IPS-NIHi11 (cell line): ENCODE results near the gene ZMYND12.
"Not testable (repeated sequence)": the region's sequence is repeated elsewhere in the genome, so short reads cannot be mapped to it uniquely, and the experiment has no call there.

Source experiments
- DNase-seq: peaks from one replicate; pipeline ENCODE4 v3.0.0; 2012; ENCODE audit warnings: mixed read lengths, low spot score

The ZMYND12 gene

GRCh38 chr1:42456010-42456753 is at the start of gene ZMYND12, which contains the start of gene PPCS:
Gene ZMYND12 (minus strand): TSS chr1:42456022. CDS start chr1:42455997, 25 bp downstream.
Gene PPCS (plus strand): TSS chr1:42456543. CDS start chr1:42456566, 23 bp downstream.
- DNase-seq = peak; percentile 90

GRCh38 chr1:42504535-42505128 is 48.8 kb upstream of the ZMYND12 start:
- DNase-seq = no peak

DNA sequence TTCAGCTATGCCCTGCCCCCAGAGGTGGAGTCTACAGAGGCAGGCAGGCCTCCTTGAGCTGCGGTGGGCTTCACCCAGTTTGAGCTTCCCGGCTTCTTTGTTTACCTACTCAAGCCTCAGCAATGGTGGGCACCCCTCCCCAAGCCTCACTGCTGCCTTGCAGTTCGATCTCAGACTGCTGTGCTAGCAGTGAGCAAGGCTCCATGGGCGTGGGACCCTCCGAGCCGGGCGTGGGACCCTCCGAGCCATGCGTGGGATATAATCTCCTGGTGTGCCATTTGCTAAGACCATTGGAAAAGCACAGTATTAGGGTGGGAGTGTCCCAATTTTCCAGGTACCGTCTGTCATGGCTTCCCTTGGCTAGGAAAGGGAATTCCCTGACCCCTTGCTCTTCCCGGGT is 46.2 kb upstream of the ZMYND12 start:
- DNase-seq = not testable (repeated sequence)

GRCh38 chr1:42490237-42490636 is 34.4 kb upstream of the ZMYND12 start:
- DNase-seq = no peak

DNA sequence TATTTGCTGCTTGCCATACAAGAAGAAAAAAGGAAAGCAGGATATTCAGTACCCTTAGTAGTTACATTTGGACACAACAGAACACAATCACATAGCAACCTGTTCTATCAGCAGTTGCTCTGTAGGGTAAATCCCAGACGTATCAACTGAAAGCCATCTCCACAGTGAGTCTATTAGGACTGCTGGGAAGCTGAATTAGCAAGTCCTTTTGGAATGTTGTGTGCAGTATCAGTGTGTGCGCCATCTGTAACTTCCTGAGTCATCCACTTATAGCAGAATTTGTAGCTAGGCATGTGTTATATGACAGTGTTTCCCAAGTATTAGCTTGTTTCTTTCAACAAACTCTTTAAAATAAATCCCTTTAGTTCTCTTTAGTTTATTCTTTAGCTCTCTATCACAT is 28.6 kb upstream of the ZMYND12 start:
- no peak for DNase-seq

- no peak for DNase-seq
Measured at GRCh38 chr1:42482635-42483153, 26.9 kb upstream of the ZMYND12 start.

DNA sequence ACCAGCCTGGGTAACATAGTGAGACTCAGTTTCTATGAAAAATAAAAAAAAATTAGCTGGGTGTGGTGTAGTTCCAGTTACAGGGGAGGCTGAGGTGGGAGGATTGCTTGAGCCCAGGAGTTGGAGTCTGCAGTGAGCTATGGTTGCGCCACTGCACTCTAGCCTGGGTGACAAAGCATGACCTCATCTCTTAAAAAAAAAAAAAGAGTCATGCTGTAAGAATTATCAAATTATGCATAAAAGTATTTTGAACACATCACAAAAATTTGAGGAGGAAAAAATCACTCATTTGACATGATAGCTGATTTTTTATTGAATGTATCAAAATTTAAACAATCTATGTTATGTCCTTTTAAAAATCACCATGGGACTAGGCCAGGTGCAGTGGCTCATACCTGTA is 25.1 kb upstream of the ZMYND12 start:
- DNase-seq = no peak

DNA sequence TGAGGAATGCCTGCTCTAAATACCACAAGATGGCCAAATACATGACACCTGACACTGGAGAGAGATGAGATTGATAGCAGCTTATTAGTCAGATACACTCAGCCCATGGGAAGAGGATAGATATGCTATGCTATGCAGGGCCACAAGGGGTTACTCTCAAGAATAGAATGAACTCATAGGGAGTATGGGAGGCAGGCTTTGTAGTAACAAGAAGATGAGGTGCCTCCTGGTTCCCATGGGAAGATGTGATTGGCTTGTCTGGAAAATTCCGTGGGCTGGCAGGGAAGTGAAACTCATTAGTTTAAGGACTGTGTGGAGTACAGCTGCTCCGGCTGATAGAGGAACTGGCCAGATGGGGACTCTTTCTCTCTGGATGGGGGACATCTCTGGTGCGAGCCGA is 23.8 kb upstream of the ZMYND12 start:
- peak; percentile 47 for DNase-seq

- DNase-seq = no peak
Measured at GRCh38 chr1:42477775-42478174, 22.0 kb upstream of the ZMYND12 start.

DNA sequence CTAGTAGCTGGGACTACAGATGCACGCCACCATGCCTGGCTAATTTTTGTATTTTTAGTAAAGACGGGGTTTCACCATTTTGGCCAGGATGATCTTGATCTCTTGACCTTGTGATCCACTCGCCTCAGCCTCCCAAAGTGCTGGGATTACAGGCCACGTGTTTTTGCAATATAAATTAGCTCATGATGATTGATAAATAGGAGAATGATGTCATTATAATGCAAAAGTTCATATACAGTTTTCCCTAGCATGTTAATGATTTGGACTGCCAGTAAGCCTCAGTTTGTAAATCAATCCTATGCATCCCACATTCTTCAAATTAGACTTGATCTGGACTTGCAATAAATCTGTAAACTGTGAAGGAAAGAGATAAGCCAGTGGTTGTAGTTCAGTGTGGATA is 21.5 kb upstream of the ZMYND12 start:
- not testable (repeated sequence) for DNase-seq

GRCh38 chr1:42476605-42477004 is 20.8 kb upstream of the ZMYND12 start:
- no peak for DNase-seq

- no peak for DNase-seq
Measured at GRCh38 chr1:42469727-42470126, 13.9 kb upstream of the ZMYND12 start.

GRCh38 chr1:42466030-42466429 is 10.2 kb upstream of the ZMYND12 start:
- no peak for DNase-seq

DNA sequence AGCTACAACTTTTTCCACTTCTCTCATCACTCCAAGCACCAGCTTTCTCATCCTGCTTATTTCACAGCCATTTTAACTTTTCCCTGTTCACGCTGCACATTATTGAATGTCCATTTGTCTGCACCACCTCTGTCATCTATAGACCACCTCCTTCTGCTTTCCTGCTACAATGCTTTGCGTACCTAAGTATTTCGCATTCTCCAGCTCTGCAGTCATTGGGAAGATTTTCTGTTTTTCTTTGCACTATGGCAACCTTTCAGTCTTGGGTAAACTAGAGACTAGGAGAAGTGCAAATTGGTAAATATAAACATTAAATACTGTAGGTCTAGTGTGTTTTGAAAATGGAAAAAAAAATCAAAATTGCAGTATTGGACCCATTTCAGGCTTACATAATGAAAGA is 8.1 kb upstream of the ZMYND12 start:
- DNase-seq = no peak

- DNase-seq = peak; percentile 97
Measured at GRCh38 chr1:42462828-42463763, 7.3 kb upstream of the ZMYND12 start, which contains the start of gene CCDC30. Gene CCDC30 (plus strand): TSS chr1:42463286. CDS start chr1:42480552, 17,266 bp downstream.

GRCh38 chr1:42461196-42461595 is 5.4 kb upstream of the ZMYND12 start:
- no peak for DNase-seq

GRCh38 chr1:42456754-42457089 is 900 bp upstream of the ZMYND12 start:
- DNase-seq = peak; percentile 62

DNA sequence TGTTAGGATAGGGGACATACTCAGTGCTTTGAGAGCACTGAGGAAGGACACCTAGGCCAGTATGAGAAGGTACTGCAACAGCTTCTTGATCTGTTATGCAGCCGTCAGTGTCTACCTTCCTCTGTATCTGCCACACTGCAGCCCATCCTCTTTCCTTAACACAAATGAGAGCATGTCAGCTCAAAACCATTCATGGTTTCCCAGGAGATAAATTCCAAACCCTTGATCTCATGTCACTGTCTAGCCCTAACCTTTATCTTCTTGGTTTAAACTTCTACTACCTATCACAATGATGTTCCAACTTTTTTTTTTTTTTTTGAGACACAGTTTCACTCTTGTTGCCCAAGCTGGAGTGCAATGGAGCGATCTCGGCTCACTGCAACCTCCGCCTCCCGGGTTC is 1.4 kb downstream of the ZMYND12 start:
- no peak for DNase-seq

DNA sequence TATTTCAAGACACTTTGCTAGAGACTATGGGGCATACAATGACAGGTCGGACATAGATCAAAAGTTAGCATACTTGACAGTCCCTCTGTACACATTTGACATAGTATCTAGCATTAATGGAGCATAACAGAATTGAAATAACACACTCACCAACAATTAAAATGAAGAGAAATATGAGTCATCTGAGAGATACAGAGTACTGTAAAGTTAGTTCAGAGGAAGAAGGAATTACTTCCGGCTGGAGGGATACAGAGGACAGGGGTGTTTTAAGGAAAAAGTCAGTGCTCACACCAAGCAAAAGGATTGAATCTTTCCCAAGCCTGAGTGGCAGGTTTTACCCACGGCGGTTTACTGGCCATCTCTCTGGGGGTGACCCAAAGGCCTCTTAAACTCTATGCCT is 2.4 kb downstream of the ZMYND12 start:
- DNase-seq = no peak

DNA sequence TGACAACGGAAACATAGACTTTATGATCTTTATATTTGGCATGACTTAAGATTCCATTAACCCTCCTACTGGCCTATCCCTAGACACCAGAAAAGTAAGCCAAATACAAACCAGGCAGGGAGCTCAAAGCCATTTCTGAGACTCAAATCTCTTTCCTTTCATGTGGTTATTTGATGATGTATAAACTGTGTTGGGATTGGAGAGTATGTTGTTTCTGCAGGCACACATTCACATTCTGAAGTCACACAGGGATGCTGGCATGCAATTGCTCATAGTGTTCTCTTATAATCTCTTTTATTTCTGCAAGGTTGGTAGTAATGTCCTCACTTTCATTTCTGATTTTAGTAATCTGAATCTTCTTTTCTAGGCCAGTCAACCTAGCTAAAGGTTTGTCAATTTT is 5.8 kb downstream of the ZMYND12 start:
- no peak for DNase-seq

- no peak for DNase-seq
Measured at GRCh38 chr1:42449256-42449655, 6.6 kb downstream of the ZMYND12 start.

DNA sequence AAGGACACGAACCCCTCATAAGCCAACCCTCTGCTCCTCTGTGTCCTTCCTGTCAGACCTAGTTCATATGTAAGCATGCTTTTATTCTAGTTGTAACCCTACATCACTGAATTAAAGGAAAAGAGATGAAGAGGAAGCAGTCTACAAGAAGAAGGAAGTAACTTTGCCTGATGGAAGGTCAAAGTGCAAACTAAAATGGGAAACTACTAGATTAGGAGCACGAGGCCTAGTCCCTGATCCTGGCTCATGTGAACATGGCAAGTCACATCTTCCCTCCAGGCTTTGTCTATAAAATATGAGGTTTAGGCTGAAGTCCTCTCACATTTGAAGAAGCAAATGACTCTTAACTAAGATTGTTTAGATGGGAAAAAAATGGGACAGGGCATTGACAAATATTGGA is 13.2 kb downstream of the ZMYND12 start:
- no peak for DNase-seq
